Measurements from ENCODE around the gene ARHGEF4. TPM values are rescaled to one million over a fixed set of nuclear protein-coding genes. Genes with fewer than 3 reads are reported as not detected.
A peak's percentile ranks its signal among the peaks of the same experiment; 100 is the strongest.

The ARHGEF4 gene
- total and polyA plus RNA-seq, 10 of the 15 experiments (the other 5 are each of a cell fraction or from before 2014, with no cell fraction given) = 0.02 to 0.24 (median 0.16) TPM; not detected in 6

DNA sequence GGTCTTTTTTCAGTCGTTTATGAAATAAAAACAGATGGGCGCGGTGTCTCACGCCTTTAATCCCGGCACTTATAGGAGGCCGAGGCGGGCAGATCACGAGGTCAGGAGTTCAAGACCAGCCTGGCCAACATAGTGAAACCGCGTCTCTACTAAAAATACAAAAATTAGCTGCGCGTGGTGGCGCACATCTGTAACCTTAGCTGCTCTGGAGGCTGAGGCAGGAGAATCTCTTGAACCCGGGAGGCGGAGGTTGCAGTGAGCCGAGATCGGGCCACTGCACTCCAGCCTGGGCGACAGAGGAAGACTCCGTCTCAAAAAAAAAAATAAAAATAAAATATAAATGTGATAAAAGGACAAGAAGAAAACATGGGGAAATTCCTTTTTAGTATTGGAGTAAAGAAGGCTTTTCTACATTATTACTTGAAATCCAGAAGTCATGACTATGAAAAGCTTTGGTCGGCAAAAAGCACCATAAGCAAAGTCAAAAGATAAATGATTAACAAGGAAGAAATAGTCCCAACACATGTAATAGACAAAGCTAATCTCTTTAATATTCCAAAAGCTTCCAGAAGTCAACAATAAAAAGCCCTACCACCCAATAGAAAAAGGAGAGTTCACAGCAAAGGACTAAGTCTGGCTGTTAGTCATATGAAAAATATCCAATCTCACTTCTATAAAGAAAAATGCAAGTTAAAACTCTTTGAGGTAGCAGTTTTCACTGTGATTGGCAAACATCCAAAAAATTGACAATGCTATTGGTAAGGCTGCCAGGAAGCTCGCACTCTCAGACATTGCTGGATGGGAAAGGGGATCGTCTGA lies 258.0 kb downstream of the ARHGEF4 start:
- WGBS (ENCODE audit: insufficient coverage, insufficient replicate concordance, low lambda C conversion rate, missing lambda C conversion rate) = 74% methylated on average over 22 of the region's 22 CpGs
- H3K4me2 ChIP-seq (ENCODE audit: control insufficient read depth, insufficient read depth) = peak overlapping the region; percentile 77; the same call in 1 of the 2 replicates
- ATAC-seq (no peak), FAIRE-seq (no peak), DNase-seq (ENCODE audit: low read depth, low spot score) (no peak)
- SMC1A ChIA-PET (ENCODE audit: uncharacterized antibody, unreplicated experiment) = interaction anchor here (0.8 to 5.2 kb wide), 5 partner anchors 9 to 434 kb away, joined by 3 to 34 read pairs (median 4); partner anchors contain the start of gene PLEKHB2
- TF ChIP-seq, protein P1, sequence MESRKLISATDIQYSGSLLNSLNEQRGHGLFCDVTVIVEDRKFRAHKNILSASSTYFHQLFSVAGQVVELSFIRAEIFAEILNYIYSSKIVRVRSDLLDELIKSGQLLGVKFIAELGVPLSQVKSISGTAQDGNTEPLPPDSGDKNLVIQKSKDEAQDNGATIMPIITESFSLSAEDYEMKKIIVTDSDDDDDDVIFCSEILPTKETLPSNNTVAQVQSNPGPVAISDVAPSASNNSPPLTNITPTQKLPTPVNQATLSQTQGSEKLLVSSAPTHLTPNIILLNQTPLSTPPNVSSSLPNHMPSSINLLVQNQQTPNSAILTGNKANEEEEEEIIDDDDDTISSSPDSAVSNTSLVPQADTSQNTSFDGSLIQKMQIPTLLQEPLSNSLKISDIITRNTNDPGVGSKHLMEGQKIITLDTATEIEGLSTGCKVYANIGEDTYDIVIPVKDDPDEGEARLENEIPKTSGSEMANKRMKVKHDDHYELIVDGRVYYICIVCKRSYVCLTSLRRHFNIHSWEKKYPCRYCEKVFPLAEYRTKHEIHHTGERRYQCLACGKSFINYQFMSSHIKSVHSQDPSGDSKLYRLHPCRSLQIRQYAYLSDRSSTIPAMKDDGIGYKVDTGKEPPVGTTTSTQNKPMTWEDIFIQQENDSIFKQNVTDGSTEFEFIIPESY (IDR thresholded peaks at IDR 0.05) = 0 out of 2 replicates have a peak, but pooled peaks have one; percentile 9
- TF ChIP-seq, protein P2, sequence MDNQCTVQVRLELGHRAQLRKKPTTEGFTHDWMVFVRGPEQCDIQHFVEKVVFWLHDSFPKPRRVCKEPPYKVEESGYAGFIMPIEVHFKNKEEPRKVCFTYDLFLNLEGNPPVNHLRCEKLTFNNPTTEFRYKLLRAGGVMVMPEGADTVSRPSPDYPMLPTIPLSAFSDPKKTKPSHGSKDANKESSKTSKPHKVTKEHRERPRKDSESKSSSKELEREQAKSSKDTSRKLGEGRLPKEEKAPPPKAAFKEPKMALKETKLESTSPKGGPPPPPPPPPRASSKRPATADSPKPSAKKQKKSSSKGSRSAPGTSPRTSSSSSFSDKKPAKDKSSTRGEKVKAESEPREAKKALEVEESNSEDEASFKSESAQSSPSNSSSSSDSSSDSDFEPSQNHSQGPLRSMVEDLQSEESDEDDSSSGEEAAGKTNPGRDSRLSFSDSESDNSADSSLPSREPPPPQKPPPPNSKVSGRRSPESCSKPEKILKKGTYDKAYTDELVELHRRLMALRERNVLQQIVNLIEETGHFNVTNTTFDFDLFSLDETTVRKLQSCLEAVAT (IDR thresholded peaks at IDR 0.05) = peak; percentile 49
- TF ChIP-seq, protein P3, sequence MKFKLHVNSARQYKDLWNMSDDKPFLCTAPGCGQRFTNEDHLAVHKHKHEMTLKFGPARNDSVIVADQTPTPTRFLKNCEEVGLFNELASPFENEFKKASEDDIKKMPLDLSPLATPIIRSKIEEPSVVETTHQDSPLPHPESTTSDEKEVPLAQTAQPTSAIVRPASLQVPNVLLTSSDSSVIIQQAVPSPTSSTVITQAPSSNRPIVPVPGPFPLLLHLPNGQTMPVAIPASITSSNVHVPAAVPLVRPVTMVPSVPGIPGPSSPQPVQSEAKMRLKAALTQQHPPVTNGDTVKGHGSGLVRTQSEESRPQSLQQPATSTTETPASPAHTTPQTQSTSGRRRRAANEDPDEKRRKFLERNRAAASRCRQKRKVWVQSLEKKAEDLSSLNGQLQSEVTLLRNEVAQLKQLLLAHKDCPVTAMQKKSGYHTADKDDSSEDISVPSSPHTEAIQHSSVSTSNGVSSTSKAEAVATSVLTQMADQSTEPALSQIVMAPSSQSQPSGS (IDR thresholded peaks at IDR 0.05; ENCODE audit: low read length) = no peak
- peaks cover 3% of the 10 kb centered on the region; the same call in 1 of the 2 replicates for H3K4me1 ChIP-seq (ENCODE audit: control insufficient read depth, insufficient read depth, low read length)
- in situ Hi-C loops (cut with MboI) = no loop called here
- no peak overlapping the region for H3K9ac ChIP-seq (ENCODE audit: control insufficient read depth, insufficient read depth, low read length)
- no peak overlapping the region for H3K27ac ChIP-seq (ENCODE audit: control insufficient read depth, insufficient read depth)
- POLR2A ChIA-PET = interaction anchor here (0.6 to 2.4 kb wide), 2 partner anchors 9 to 29 kb away, joined by 3 to 16 read pairs; no protein-coding TSS in a partner anchor
- no peak overlapping the region for H2AFZ ChIP-seq (ENCODE audit: control insufficient read depth, low read depth, low read length)
- intact Hi-C loops (cut with micrococcal nuclease; ENCODE audit: unreplicated experiment) = loop anchor here (10.0 kb wide), 1 partner anchor 400 kb away; the partner anchor contains the start of gene MZT2A
- no TSS peak for BruUV-seq (replicated peaks)
- H3K36me3 ChIP-seq (ENCODE audit: control insufficient read depth in 2 of 2, insufficient read depth in 2 of 2, low read length in 1 of 2) = no peaks in the 10 kb centered on the region
- H3K27me3 ChIP-seq (replicated peaks in 1 of 2; ENCODE audit: control insufficient read depth in 2 of 2, insufficient read depth in 2 of 2, low read length in 1 of 2) = no peaks in the 10 kb centered on the region
- H4K20me1 ChIP-seq (ENCODE audit: control insufficient read depth, insufficient read depth) = no peaks in the 10 kb centered on the region
- CTCF ChIA-PET = interaction anchor here (0.7 to 3.9 kb wide), 4 partner anchors 9 to 55 kb away, joined by 3 to 31 read pairs (median 4); partner anchors contain the start of gene PLEKHB2
- no peaks in the 10 kb centered on the region for H3K9me3 ChIP-seq (replicated peaks; ENCODE audit: control insufficient read depth, insufficient read depth, low read length)
- H3K4me3 ChIP-seq = peak overlapping the region; percentile 90; the same call in 1 of the 2 replicates
- RAD21 ChIA-PET (ENCODE audit: unreplicated experiment) = interaction anchor here (1.0 to 1.3 kb wide), 3 partner anchors 9 to 12 kb away, joined by 3 to 4 read pairs (median 4); partner anchors contain the start of gene PLEKHB2
- peaks cover 31% of the 10 kb centered on the region for H3K79me2 ChIP-seq (ENCODE audit: control insufficient read depth, insufficient read depth, low read length)

Small RNA genes lying within 50 kb of the gene (small RNA-seq; reads per million reads assigned to genes)
- not detected for gene RF00423

Other genes starting within 250 kb of the ARHGEF4 start
- gene CFC1, start 237.3 kb upstream of the ARHGEF4 start, total RNA-seq (2014; rRNA removed) = not detected in 2 replicates
- gene CFC1, start 237.3 kb upstream of the ARHGEF4 start, total RNA-seq (2014; rRNA removed; fragmentation: Illumina TruSeq; extraction: Trizol) = not detected in 2 replicates
- not detected in 2 replicates for gene CFC1, start 237.3 kb upstream of the ARHGEF4 start, total RNA-seq (2021)
- gene CFC1, start 237.3 kb upstream of the ARHGEF4 start, polyA plus RNA-seq (2011; rRNA removed) = not detected in 2 replicates
- not detected in 2 replicates for gene CFC1, start 237.3 kb upstream of the ARHGEF4 start, polyA plus RNA-seq (2014; fragmentation: Illumina TruSeq; extraction: Trizol)
- gene CFC1, start 237.3 kb upstream of the ARHGEF4 start, polyA plus RNA-seq (2014; fragmentation: Nextera tagmentation; extraction: Ambion mirVana) = not detected
- gene CFC1, start 237.3 kb upstream of the ARHGEF4 start, polyA plus RNA-seq (2014; rRNA removed) = not detected in 2 replicates
- not detected for gene CFC1, start 237.3 kb upstream of the ARHGEF4 start, polyA plus RNA-seq (2016; fragmentation: Nextera tagmentation; extraction: Ambion mirVana)
- not detected in 2 replicates for gene POTEJ, start 225.5 kb upstream of the ARHGEF4 start, total RNA-seq (2014; rRNA removed)
- gene POTEJ, start 225.5 kb upstream of the ARHGEF4 start, total RNA-seq (2014; rRNA removed; fragmentation: Illumina TruSeq; extraction: Trizol) = not detected in 2 replicates
- not detected in 2 replicates for gene POTEJ, start 225.5 kb upstream of the ARHGEF4 start, total RNA-seq (2021)
- gene POTEJ, start 225.5 kb upstream of the ARHGEF4 start, polyA plus RNA-seq (2011; rRNA removed) = not detected in 2 replicates
- not detected in 2 replicates for gene POTEJ, start 225.5 kb upstream of the ARHGEF4 start, polyA plus RNA-seq (2014; fragmentation: Illumina TruSeq; extraction: Trizol)
- gene POTEJ, start 225.5 kb upstream of the ARHGEF4 start, polyA plus RNA-seq (2014; fragmentation: Nextera tagmentation; extraction: Ambion mirVana) = not detected
- not detected in 2 replicates for gene POTEJ, start 225.5 kb upstream of the ARHGEF4 start, polyA plus RNA-seq (2014; rRNA removed)
- gene POTEJ, start 225.5 kb upstream of the ARHGEF4 start, polyA plus RNA-seq (2016; fragmentation: Nextera tagmentation; extraction: Ambion mirVana) = not detected
- gene GPR148, start 107.8 kb upstream of the ARHGEF4 start, total RNA-seq (2014; rRNA removed) = not detected in 2 replicates
- gene GPR148, start 107.8 kb upstream of the ARHGEF4 start, total RNA-seq (2014; rRNA removed; fragmentation: Illumina TruSeq; extraction: Trizol) = not detected in 2 replicates
- not detected in 2 replicates for gene GPR148, start 107.8 kb upstream of the ARHGEF4 start, total RNA-seq (2021)
- not detected in 2 replicates for gene GPR148, start 107.8 kb upstream of the ARHGEF4 start, polyA plus RNA-seq (2011; rRNA removed)
- not detected in 2 replicates for gene GPR148, start 107.8 kb upstream of the ARHGEF4 start, polyA plus RNA-seq (2014; fragmentation: Illumina TruSeq; extraction: Trizol)
- gene GPR148, start 107.8 kb upstream of the ARHGEF4 start, polyA plus RNA-seq (2014; fragmentation: Nextera tagmentation; extraction: Ambion mirVana) = not detected
- not detected in 2 replicates for gene GPR148, start 107.8 kb upstream of the ARHGEF4 start, polyA plus RNA-seq (2014; rRNA removed)
- gene GPR148, start 107.8 kb upstream of the ARHGEF4 start, polyA plus RNA-seq (2016; fragmentation: Nextera tagmentation; extraction: Ambion mirVana) = not detected
- not detected in 2 replicates for gene AMER3, start 81.4 kb upstream of the ARHGEF4 start, total RNA-seq (2014; rRNA removed)
- not detected in 2 replicates for gene AMER3, start 81.4 kb upstream of the ARHGEF4 start, total RNA-seq (2014; rRNA removed; fragmentation: Illumina TruSeq; extraction: Trizol)
- not detected in 2 replicates for gene AMER3, start 81.4 kb upstream of the ARHGEF4 start, total RNA-seq (2021)
- gene AMER3, start 81.4 kb upstream of the ARHGEF4 start, polyA plus RNA-seq (2011; rRNA removed) = not detected in 2 replicates
- gene AMER3, start 81.4 kb upstream of the ARHGEF4 start, polyA plus RNA-seq (2014; fragmentation: Illumina TruSeq; extraction: Trizol) = not detected in 2 replicates
- not detected for gene AMER3, start 81.4 kb upstream of the ARHGEF4 start, polyA plus RNA-seq (2014; fragmentation: Nextera tagmentation; extraction: Ambion mirVana)
- not detected in 2 replicates for gene AMER3, start 81.4 kb upstream of the ARHGEF4 start, polyA plus RNA-seq (2014; rRNA removed)
- not detected for gene AMER3, start 81.4 kb upstream of the ARHGEF4 start, polyA plus RNA-seq (2016; fragmentation: Nextera tagmentation; extraction: Ambion mirVana)